HG02943 (cell line): Measurements from ENCODE around the gene SCUBE2.

ENCODE experiments used
- ATAC-seq: cut with Tn5 transposase; IDR thresholded peaks from one replicate; pipeline ENCODE4 v1.9.1; 2021; ENCODE audit warnings: mild to moderate bottlenecking, low read depth, moderate library complexity; ENCODE audit not compliant: unreplicated experiment

SCUBE2 gene

DNA sequence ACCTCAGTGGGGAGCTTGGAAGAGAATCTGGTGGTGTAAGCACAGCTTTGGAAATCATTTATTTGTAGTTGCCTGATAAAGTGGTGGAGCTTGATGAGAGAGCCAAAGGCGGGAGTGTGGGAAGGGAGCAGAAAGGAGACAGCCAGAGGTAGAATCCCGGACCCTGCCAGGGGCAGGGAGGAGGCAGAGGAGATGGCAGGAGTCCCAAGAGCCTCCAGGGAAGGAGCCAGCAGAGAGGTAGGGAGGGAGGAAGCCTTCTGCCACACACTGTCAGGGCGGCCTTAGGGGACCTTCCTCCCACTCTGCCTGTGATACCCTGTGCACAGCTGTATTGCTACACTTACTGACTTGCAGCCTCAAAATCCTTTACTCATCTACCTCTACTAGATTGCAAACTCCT lies 15.4 kb downstream of the SCUBE2 start:
- ATAC-seq = no peak

- ATAC-seq = no peak
Measured at GRCh38 chr11:9075556-9075955, 15.8 kb downstream of the SCUBE2 start.

DNA sequence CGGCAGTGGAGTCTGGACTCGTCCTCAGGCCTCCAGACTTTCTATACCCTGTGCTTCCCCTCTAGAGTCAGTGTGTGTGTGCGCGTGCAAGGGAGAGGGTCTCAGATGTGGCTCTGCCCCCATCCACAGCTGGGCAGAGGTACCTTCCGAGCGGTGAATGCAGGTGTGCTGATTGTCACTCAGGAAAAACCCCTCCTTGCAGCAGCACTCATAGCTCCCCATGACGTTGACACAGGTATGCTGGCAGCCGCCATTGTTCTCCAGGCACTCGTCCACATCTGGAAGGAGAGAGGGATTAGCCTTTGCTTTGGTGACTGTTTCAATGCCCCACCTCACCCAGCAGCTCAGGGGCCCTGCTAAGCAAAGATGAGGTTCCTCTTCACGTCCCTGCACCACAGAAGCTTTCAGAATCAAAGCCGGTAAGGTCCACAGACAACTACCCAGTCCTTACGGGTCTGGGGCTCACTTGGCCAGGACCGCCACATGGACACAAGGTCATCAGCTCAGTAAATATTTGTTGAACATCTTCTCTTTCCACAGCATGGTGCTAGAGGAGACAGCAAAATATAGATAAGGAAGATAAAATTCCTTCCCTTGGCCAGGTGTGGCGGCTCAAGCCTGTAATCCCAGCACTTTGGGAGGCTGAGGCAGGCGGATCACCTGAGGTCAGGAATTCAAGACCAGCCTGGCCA lies 16.9 kb downstream of the SCUBE2 start:
- ATAC-seq = no peak

GRCh38 chr11:9073466-9074225 lies 17.8 kb downstream of the SCUBE2 start:
- no peak for ATAC-seq

DNA sequence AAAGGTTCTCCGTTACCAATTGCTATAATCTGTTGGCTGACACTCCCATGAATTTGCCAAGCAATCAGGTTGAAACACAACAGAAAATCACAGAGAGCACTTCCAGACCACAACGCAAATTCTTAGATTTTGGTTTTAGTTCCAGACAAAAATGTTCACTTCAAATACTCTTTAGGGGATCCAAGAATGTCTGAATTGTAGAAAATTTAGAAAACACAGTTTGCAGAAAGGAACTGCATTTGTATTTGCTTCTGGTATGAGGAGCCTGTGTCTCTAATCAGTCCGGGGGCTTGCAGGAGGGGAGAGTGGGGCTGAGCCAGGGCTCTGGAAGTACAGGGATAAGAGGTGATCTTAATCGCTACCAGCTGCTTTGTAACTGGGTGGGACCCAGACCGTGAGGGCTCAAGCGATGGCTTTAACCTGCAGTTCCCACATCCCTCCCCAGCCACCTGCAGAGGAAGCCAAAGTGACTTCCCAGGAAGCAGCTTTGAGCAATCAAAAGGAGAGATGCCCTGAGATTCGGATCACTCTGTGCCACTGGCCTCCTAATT lies 18.7 kb downstream of the SCUBE2 start:
- ATAC-seq = no peak

- no peak for ATAC-seq
Measured at GRCh38 chr11:9071692-9072091, 19.7 kb downstream of the SCUBE2 start.

GRCh38 chr11:9070749-9071491 lies 20.5 kb downstream of the SCUBE2 start:
- ATAC-seq = no peak

DNA sequence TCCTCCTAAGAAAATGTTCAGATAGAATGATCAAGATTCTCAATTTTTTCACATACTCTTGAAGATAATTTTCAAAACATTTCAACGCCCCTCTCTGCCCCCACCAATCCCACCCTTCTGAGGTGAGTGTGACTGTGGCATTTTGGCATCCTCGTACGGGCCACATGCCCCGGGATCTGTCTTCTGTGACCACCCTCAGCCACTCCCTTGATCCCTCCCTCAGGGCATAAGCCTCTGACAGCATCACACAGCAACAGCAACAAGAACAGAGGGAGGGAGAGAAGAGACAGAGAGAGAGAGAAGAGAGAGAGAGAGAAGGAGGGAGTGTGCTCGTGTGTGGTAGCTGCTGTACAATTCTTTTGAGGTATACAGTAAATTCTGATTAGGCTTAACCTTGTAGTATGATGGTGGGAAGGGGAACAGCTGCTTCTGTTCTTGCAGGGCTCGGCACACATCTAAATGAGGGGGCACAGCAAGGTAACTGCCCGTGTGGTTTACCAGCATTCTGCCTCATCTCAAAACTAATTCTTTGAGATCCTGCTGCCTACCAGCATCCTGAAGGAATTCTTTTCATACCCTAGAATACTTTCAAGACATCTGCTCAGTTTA lies 21.4 kb downstream of the SCUBE2 start:
- no peak for ATAC-seq

GRCh38 chr11:9069256-9069655 lies 22.1 kb downstream of the SCUBE2 start:
- ATAC-seq = no peak

- no peak for ATAC-seq
Measured at GRCh38 chr11:9066433-9066925, 24.9 kb downstream of the SCUBE2 start.

GRCh38 chr11:9065607-9066432 lies 25.6 kb downstream of the SCUBE2 start:
- ATAC-seq = no peak

GRCh38 chr11:9061807-9062206 lies 29.6 kb downstream of the SCUBE2 start:
- no peak for ATAC-seq

- peak; percentile 98 for ATAC-seq
Measured at GRCh38 chr11:9060700-9061111, 30.7 kb downstream of the SCUBE2 start.

- no peak for ATAC-seq
Measured at GRCh38 chr11:9059406-9059805, 32.0 kb downstream of the SCUBE2 start.

DNA sequence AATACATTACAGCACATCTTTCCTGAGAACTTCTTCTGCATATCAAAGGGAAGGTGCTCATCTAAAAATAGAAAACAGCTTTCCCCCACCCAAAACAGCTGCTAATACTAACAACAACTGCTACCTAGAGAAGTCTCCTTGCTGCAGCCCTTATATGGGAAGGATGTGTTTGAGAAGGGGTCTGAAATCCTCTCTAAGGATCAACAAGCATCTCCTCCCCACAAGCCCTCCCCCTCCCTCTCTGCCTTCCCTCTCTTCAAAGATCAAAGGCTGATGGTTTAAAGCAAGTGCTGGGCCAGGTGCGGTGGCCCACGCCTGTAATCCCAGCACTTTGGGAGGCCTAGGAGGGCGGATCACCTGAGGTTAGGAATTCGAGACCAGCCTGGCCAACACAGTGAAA lies 33.5 kb downstream of the SCUBE2 start:
- ATAC-seq = no peak

DNA sequence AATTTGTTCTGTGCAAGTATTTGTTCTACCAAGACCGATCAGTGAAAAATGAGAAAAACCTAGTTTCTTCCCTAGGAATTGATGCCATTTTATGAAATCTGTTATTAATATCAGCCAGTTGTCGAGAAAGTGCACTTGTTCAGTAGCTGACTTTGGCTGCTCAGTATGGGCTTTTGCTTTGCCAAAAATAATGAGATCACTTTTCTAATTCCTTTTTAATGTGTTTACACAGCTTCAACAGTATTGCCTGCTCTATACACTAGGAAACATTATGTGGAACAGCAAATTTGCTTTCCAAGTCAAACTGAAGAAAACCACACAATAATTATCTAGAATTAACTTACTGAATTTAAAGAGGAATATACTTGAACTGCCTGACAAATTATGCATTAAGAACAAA lies 34.4 kb downstream of the SCUBE2 start:
- no peak for ATAC-seq

DNA sequence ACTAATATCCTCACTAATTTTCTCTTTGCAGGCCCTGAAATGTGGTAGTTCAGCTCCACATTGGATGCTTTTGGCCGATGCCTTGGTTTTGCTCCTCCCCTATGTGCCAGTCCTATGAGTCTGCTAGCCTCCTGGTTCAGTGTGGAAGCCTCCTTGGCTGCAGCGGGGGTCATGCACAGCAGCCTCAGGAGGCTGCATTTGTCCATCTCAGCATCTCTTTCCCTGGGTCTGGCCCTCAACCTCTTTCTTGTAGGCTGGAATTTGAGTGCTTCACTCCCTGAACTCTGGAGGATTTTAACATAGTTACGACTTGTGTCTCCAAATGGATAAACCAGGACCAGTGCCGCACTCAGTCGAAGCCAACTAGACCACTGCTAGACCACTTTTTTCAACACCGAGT lies 34.9 kb downstream of the SCUBE2 start:
- no peak for ATAC-seq

DNA sequence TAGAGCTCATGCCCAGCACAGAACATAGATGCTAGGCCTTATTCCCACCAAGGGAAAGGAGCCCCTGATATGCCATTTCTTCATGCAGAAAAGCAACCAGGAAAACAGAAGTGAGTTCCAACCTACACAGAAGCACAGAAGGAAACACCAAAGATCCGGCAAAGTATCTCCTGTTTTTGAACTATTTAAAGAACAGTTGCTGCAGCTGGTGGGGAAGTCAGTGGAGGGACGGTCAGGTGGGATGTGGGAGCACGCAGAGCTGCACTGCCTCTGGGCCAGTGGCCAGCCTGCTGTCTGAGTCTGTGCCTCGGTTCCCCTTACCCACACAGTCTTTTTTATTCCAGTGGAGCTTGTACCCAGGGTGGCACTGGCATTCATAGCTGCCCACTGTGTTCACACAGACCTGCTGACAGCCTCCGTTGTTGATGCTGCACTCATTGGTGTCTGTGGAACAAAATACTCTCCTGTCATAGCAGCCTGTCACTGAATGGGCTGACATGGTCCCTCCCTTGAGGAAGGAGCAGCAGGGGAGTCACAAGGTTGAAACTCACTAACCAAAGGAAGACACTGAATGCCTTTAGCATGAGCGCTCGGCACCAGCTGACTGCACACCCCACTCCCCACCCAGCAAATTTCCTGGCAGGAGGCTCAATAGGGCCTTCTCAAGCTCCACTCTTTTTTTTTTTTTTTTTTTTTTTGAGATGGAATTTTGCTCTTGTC lies 37.9 kb downstream of the SCUBE2 start:
- no peak for ATAC-seq

DNA sequence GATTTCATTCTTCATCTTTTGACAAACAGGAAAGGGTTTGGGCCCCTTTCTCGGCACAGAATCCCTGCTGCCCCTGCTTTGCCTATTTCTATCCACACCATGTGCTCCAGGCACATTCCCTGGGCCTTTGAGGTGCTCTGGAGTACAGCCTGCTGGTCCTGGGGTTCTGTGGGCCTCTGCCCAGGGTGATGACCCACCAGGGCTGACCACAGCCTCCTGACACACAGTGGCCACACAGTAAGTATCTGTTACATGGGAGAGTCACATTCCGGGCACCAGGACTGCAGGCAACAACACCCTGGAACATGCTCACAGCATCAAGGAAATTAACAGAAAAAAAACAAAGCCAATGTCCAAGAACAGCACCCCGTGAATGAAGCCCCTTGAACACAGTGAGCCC lies 39.1 kb downstream of the SCUBE2 start:
- ATAC-seq = no peak
